ENCODE measurements around the gene CNTNAP2. TPM values are rescaled to one million over a fixed set of nuclear protein-coding genes. Genes with fewer than 3 reads are reported as not detected.

The CNTNAP2 gene
- total RNA-seq, 1 donor from 2014 or later = 5.4 TPM

- no peak for DNase-seq (ENCODE audit: low spot score)
- H3K4me3 Mint-ChIP-seq (ENCODE audit: unreplicated experiment) = no peak overlapping the region
- H3K9me3 Mint-ChIP-seq (ENCODE audit: unreplicated experiment) = peaks cover 6% of the 10 kb centered on the region
- no peak overlapping the region for H3K27ac Mint-ChIP-seq (ENCODE audit: unreplicated experiment)
- H3K27me3 Mint-ChIP-seq (ENCODE audit: unreplicated experiment) = no peaks in the 10 kb centered on the region
- no peaks in the 10 kb centered on the region for H3K4me1 Mint-ChIP-seq (ENCODE audit: unreplicated experiment)
- H3K36me3 Mint-ChIP-seq (ENCODE audit: low read depth, unreplicated experiment) = no peaks in the 10 kb centered on the region
- no peak for TF ChIP-seq CTCF (IDR thresholded peaks at IDR 0.05; ENCODE audit: unreplicated experiment)
Measured at GRCh38 chr7:147304376-147304775, 1187.8 kb downstream of the CNTNAP2 start.

- Mint-ChIP-seq H3K27ac (ENCODE audit: unreplicated experiment) (no peak overlapping the region), H3K27me3 (ENCODE audit: unreplicated experiment) (no peaks in the 10 kb centered on the region), H3K36me3 (ENCODE audit: low read depth, unreplicated experiment) (no peaks in the 10 kb centered on the region), H3K4me1 (ENCODE audit: unreplicated experiment) (no peaks in the 10 kb centered on the region), H3K4me3 (ENCODE audit: unreplicated experiment) (no peak overlapping the region), H3K9me3 (ENCODE audit: unreplicated experiment) (peaks cover 6% of the 10 kb centered on the region)
- DNase-seq (ENCODE audit: low spot score) = no peak
- TF ChIP-seq CTCF (IDR thresholded peaks at IDR 0.05; ENCODE audit: unreplicated experiment) = no peak
Measured at GRCh38 chr7:147305827-147306226, 1189.2 kb downstream of the CNTNAP2 start.

- peaks cover 6% of the 10 kb centered on the region for H3K9me3 Mint-ChIP-seq (ENCODE audit: unreplicated experiment)
- H3K27ac Mint-ChIP-seq (ENCODE audit: unreplicated experiment) = no peak overlapping the region
- no peak for DNase-seq (ENCODE audit: low spot score)
- no peaks in the 10 kb centered on the region for H3K4me1 Mint-ChIP-seq (ENCODE audit: unreplicated experiment)
- no peak for TF ChIP-seq CTCF (IDR thresholded peaks at IDR 0.05; ENCODE audit: unreplicated experiment)
- H3K4me3 Mint-ChIP-seq (ENCODE audit: unreplicated experiment) = no peak overlapping the region
- no peaks in the 10 kb centered on the region for H3K36me3 Mint-ChIP-seq (ENCODE audit: low read depth, unreplicated experiment)
- H3K27me3 Mint-ChIP-seq (ENCODE audit: unreplicated experiment) = no peaks in the 10 kb centered on the region
Measured at GRCh38 chr7:147308539-147308938, 1191.9 kb downstream of the CNTNAP2 start.

- H3K27me3 Mint-ChIP-seq (ENCODE audit: unreplicated experiment) = no peaks in the 10 kb centered on the region
- H3K9me3 Mint-ChIP-seq (ENCODE audit: unreplicated experiment) = peaks cover 6% of the 10 kb centered on the region
- TF ChIP-seq CTCF (IDR thresholded peaks at IDR 0.05; ENCODE audit: unreplicated experiment) = no peak
- DNase-seq (ENCODE audit: low spot score) = no peak
- no peak overlapping the region for H3K27ac Mint-ChIP-seq (ENCODE audit: unreplicated experiment)
- no peaks in the 10 kb centered on the region for H3K36me3 Mint-ChIP-seq (ENCODE audit: low read depth, unreplicated experiment)
- no peak overlapping the region for H3K4me3 Mint-ChIP-seq (ENCODE audit: unreplicated experiment)
- no peaks in the 10 kb centered on the region for H3K4me1 Mint-ChIP-seq (ENCODE audit: unreplicated experiment)
Measured at GRCh38 chr7:147311336-147311735, 1194.7 kb downstream of the CNTNAP2 start.

GRCh38 chr7:147321504-147321903 is 1204.9 kb downstream of the CNTNAP2 start:
- no peak for DNase-seq (ENCODE audit: low spot score)
- no peaks in the 10 kb centered on the region for H3K27me3 Mint-ChIP-seq (ENCODE audit: unreplicated experiment)
- H3K9me3 Mint-ChIP-seq (ENCODE audit: unreplicated experiment) = no peaks in the 10 kb centered on the region
- no peaks in the 10 kb centered on the region for H3K4me1 Mint-ChIP-seq (ENCODE audit: unreplicated experiment)
- H3K36me3 Mint-ChIP-seq (ENCODE audit: low read depth, unreplicated experiment) = no peaks in the 10 kb centered on the region
- H3K4me3 Mint-ChIP-seq (ENCODE audit: unreplicated experiment) = no peak overlapping the region
- TF ChIP-seq CTCF (IDR thresholded peaks at IDR 0.05; ENCODE audit: unreplicated experiment) = no peak
- H3K27ac Mint-ChIP-seq (ENCODE audit: unreplicated experiment) = no peak overlapping the region
